HepG2 (cell line): Measurements from ENCODE around the gene NEK7. TPM values are rescaled to one million over a fixed set of nuclear protein-coding genes. Genes with fewer than 3 reads are reported as not detected.
A peak's percentile ranks its signal among the peaks of the same experiment; 100 is the strongest.

Experiments used
- ATAC-seq: fragments of 200-7000 bp; cut with Tn5 transposase; 3 replicates; pipeline ENCODE4 v1.9.1; 2020; ENCODE audit warnings: mild to moderate bottlenecking, moderate library complexity
- BruUV-seq: library from RNA; stranded (reverse); fragments of 400-500 nt; replicated peaks from 2 replicates; lab custom pipeline; 2021; lab: Mats Ljungman, UMichigan
- CTCF ChIA-PET: fragments of 300-600 bp; formaldehyde crosslinking; extraction: SDS; loops from one replicate; lab custom pipeline; 2021; ENCODE audit warnings: low total read pairs, inconsistent platforms, low intra/inter-chr PET ratio; lab: Yijun Ruan, JAX
- POLR2A ChIA-PET: fragments of 350-600 bp; sonication (Branson Sonifier 250); formaldehyde crosslinking; loops from one replicate; lab custom pipeline; 2020; ENCODE audit warnings: antibody characterized with exemption, inconsistent platforms; lab: Yijun Ruan, JAX
- DNase-seq: peaks from one replicate; pipeline ENCODE4 v3.0.0-alpha.2; 2015; ENCODE audit warnings: low spot score
- FAIRE-seq: peaks from 3 replicates; lab custom pipeline; 2011; peaks lifted over from hg19 to GRCh38; lab: Jason Lieb, UNC
- H2AFZ ChIP-seq: one replicate; pipeline ENCODE4 v1.6.1; 2011; ENCODE audit warnings: low read length, inconsistent platforms
- H3K27ac ChIP-seq: fragments of 300-600 bp; 3 replicates; pipeline ENCODE4 v1.8.0; 2011; ENCODE audit warnings: mixed run types, mild to moderate bottlenecking, mixed read lengths, low read length, inconsistent platforms; ENCODE audit not compliant: insufficient read depth; ENCODE audit errors: extremely low read length
- H3K27me3 ChIP-seq, 2 experiments: fragments of 200-600 bp in 1 of 2; 2 replicates in 1 of 2; 3 replicates in 1 of 2; pipeline versions ENCODE4 v1.6.0 to v1.8.0; 2011; ENCODE audit warnings: low read length in 2 of 2, mild to moderate bottlenecking in 2 of 2, moderate library complexity in 2 of 2, inconsistent platforms in 1 of 2; ENCODE audit not compliant: insufficient read depth in 2 of 2, control insufficient read depth in 1 of 2
- H3K36me3 ChIP-seq, 2 experiments: fragments of 200-600 bp in 1 of 2; replicated peaks in 1 of 2; 2 replicates in 1 of 2; 3 replicates in 1 of 2; pipeline versions ENCODE4 v1.5.1 to v1.8.0; 2011; ENCODE audit warnings: low read length in 2 of 2, inconsistent platforms in 1 of 2; ENCODE audit not compliant: insufficient read depth in 2 of 2, control insufficient read depth in 1 of 2
- H3K4me1 ChIP-seq: 2 replicates; pipeline ENCODE4 v1.5.1; 2012; ENCODE audit warnings: low read length, inconsistent platforms; ENCODE audit not compliant: insufficient read depth
- H3K4me2 ChIP-seq: 2 replicates; pipeline ENCODE4 v1.6.0; 2011; ENCODE audit warnings: low read depth, low read length, inconsistent platforms
- H3K4me3 ChIP-seq, 3 experiments: fragments of 200-600 bp in 1 of 3; sonication (generic), shearing (Covaris generic) in 1 of 3; replicated peaks in 1 of 3; 2 replicates each; pipeline ENCODE4 v1.5.1; 2011 to 2016; ENCODE audit warnings: low read length in 3 of 3, inconsistent platforms in 2 of 3, low read depth in 2 of 3, mild to moderate bottlenecking in 2 of 3, control low read depth in 1 of 3, mixed read lengths in 1 of 3; ENCODE audit not compliant: insufficient read depth in 1 of 3
- H3K79me2 ChIP-seq: one replicate; pipeline ENCODE4 v1.6.1; 2011; ENCODE audit warnings: low read length, inconsistent platforms; ENCODE audit not compliant: insufficient read depth
- H3K9ac ChIP-seq: 2 replicates; pipeline ENCODE4 v1.6.0; 2011; ENCODE audit warnings: mild to moderate bottlenecking, low read depth, low read length, inconsistent platforms; ENCODE audit not compliant: insufficient read depth
- H3K9me3 ChIP-seq: 2 replicates; pipeline ENCODE4 v1.5.1; 2012; ENCODE audit warnings: mild to moderate bottlenecking, low read length
- H4K20me1 ChIP-seq: 2 replicates; pipeline ENCODE4 v1.6.0; 2011; ENCODE audit warnings: inconsistent platforms, mild to moderate bottlenecking, low read length, moderate library complexity; ENCODE audit not compliant: insufficient read depth
- ESRRA ChIP-seq: sonication (generic); formaldehyde crosslinking; IDR thresholded peaks from 2 replicates; pipeline ENCODE4 v1.5.1; 2020; ENCODE audit warnings: mild to moderate bottlenecking, low read depth, missing genetic modification reagents
- HNF4A ChIP-seq: sonication (generic); formaldehyde crosslinking; IDR thresholded peaks from 2 replicates; pipeline ENCODE4 v1.4.0; 2020; ENCODE audit warnings: missing genetic modification reagents
- STAT5B ChIP-seq: sonication (generic); formaldehyde crosslinking; IDR thresholded peaks from 2 replicates; pipeline ENCODE4 v1.4.0; 2020; ENCODE audit warnings: missing genetic modification reagents
- ZFP90 ChIP-seq: sonication (generic); formaldehyde crosslinking; IDR thresholded peaks from 2 replicates; pipeline ENCODE4 v1.8.0; 2022; ENCODE audit warnings: missing genetic modification reagents, mild to moderate bottlenecking, inconsistent platforms, borderline replicate concordance
- ZNF253 ChIP-seq: sonication (generic); formaldehyde crosslinking; IDR thresholded peaks from 2 replicates; pipeline ENCODE4 v1.8.0; 2022; ENCODE audit warnings: mild to moderate bottlenecking, missing genetic modification reagents, borderline replicate concordance
- WGBS: methylation state at CpG from one replicate; pipeline ENCODE4 v1.1.6; 2017; ENCODE audit warnings: low lambda C conversion rate; 5-methylcytosine and 5-hydroxymethylcytosine counted together
- in situ Hi-C: cut with HindIII; loops from 2 replicates; pipeline ENCODE4 v1.10.0; 2017; ENCODE audit warnings: low pct_unique_long_range_greater_than_20kb; ENCODE audit not compliant: extremely low pct_ligation_motif_present
- intact Hi-C: fragments of 100-400 bp; cut with micrococcal nuclease; formaldehyde crosslinking; loops from one replicate; pipeline ENCODE4 v1.10.0; 2022; ENCODE audit not compliant: unreplicated experiment
- polyA plus RNA-seq, 8 experiments: library from polyadenylated mRNA; depleted of rRNA in 3 of 8; stranded (reverse) in 7 of 8; unstranded in 1 of 8; fragments of >200 nt; fragmentation: Illumina TruSeq in 4 of 8; extraction: Trizol in 4 of 8; gene quantifications; 2 replicates each; pipeline versions ENCODE4 v1.2.1 to v1.2.3, GENCODE V29; 2011 to 2016; ENCODE audit warnings: low read depth in 4 of 8, missing spikeins in 1 of 8, mixed read lengths in 1 of 8; ENCODE audit not compliant: insufficient read depth in 1 of 8
- total RNA-seq, 5 experiments: library from RNA; depleted of rRNA; stranded (reverse); fragments of >200 nt; fragmentation: Illumina TruSeq; extraction: Trizol; gene quantifications; 2 replicates each; pipeline ENCODE4 v1.2.3, GENCODE V29; 2016; ENCODE audit warnings: low read depth in 1 of 5
- TF ChIP-seq, protein P1 (sequence below): sonication (generic); formaldehyde crosslinking; IDR thresholded peaks from 2 replicates; pipeline ENCODE4 v1.5.1; 2020; ENCODE audit warnings: missing genetic modification reagents, mild to moderate bottlenecking, borderline replicate concordance

The NEK7 gene
- total and polyA plus RNA-seq, 2 of the 13 experiments (the other 11 are each of a cell fraction or from before 2014, with no cell fraction given), result 18.1 to 19.2 TPM

DNA sequence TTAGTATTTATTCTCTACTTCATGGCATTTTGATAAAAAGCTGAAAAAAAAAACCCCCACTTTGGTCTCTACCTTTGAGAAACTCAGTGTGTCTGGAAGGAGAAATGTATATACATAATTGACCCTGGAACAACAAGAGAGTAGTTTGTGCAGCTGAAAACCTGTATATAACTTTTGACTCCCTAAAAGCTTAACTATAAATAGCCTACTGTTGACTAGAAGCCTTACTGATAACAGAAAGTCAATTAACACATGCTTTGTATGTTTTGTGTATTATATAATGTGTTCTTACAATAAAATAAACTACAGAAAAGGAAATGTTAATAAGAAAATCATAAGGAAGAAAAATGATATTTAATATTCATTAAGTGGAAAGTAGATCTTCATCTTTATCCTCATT, 88.0 kb downstream of the NEK7 start:
- DNase-seq, result no peak
- Histone ChIP-seq H3K79me2 (no peaks in the 10 kb centered on the region), H3K4me1 (no peaks in the 10 kb centered on the region), H3K9me3 (no peaks in the 10 kb centered on the region), H3K4me2 (no peak overlapping the region), H3K27ac (no peak overlapping the region), H3K9ac (no peak overlapping the region), H3K27me3 (no peaks in the 10 kb centered on the region), H3K4me3 (no peak overlapping the region), H4K20me1 (no peaks in the 10 kb centered on the region), H2AFZ (no peak overlapping the region), H3K36me3 (no peaks in the 10 kb centered on the region)
- no peak for ATAC-seq
- no TSS peak for BruUV-seq
- FAIRE-seq, result no peak
- in situ Hi-C loops (no loop called here), intact Hi-C loops (no loop called here)
- ChIA-PET CTCF (no interaction called here), POLR2A (no interaction called here)
- TF ChIP-seq ZFP90 (no peak), ZNF253 (CRISPR knock-in tag) (no peak), ESRRA (CRISPR knock-in tag) (no peak)
- TF ChIP-seq, protein P1, sequence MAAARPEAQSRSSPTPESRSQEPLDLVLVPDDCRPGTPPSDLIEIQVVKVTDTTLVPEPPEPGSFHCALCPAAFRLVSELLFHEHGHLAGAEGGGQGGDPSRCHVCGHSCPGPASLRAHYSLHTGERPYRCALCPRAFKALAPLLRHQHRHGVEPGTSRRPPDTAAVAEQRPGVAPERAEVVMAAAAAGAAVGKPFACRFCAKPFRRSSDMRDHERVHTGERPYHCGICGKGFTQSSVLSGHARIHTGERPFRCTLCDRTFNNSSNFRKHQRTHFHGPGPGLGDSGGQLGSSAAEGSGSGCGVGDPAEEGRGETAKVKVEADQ (CRISPR knock-in tag), result no peak

DNA sequence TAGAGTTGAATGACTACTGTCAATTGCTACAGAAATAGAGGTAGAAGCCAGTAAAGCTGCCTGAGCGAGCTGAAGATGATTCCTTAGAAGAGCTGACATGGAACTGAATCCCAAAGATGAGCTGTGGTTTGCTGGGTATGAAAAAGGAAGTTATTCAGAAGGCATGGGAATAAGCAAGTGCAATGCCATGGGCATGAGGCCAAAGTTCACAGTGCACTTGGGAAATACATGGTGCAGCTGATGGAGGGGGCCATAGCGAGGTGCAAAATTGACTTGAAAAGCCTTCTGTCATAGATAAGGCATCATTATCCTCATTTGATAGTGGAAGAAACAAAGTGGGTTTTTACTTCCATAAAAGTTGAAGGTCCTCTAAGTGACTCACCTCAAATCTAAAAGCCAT, 88.6 kb downstream of the NEK7 start:
- no peaks in the 10 kb centered on the region for H3K27me3 ChIP-seq
- no peaks in the 10 kb centered on the region for H3K9me3 ChIP-seq
- POLR2A ChIA-PET, result no interaction called here
- no peaks in the 10 kb centered on the region for H3K79me2 ChIP-seq
- no peaks in the 10 kb centered on the region for H3K36me3 ChIP-seq
- intact Hi-C loops (no loop called here), in situ Hi-C loops (no loop called here)
- no peak overlapping the region for H3K4me3 ChIP-seq
- H4K20me1 ChIP-seq, result no peaks in the 10 kb centered on the region
- no peak for TF ChIP-seq STAT5B (CRISPR knock-in tag)
- TF ChIP-seq HNF4A (CRISPR knock-in tag), result peak; percentile 38; the same call in 1 of the 2 replicates
- no TSS peak for BruUV-seq
- H3K4me2 ChIP-seq, result no peak overlapping the region
- ATAC-seq (no peak), DNase-seq (no peak), FAIRE-seq (no peak)
- WGBS, result 95% methylated on average over 2 of the region's 2 CpGs
- no peak overlapping the region for H2AFZ ChIP-seq
- H3K4me1 ChIP-seq, result no peaks in the 10 kb centered on the region
- CTCF ChIA-PET, result no interaction called here
- no peak overlapping the region for H3K27ac ChIP-seq
- H3K9ac ChIP-seq, result no peak overlapping the region
